Measurements from ENCODE around the gene HOATZ. TPM values are rescaled to one million over a fixed set of nuclear protein-coding genes. Genes with fewer than 3 reads are reported as not detected.

The HOATZ gene
- total RNA-seq, 1 donor from 2014 or later, result not detected

DNA sequence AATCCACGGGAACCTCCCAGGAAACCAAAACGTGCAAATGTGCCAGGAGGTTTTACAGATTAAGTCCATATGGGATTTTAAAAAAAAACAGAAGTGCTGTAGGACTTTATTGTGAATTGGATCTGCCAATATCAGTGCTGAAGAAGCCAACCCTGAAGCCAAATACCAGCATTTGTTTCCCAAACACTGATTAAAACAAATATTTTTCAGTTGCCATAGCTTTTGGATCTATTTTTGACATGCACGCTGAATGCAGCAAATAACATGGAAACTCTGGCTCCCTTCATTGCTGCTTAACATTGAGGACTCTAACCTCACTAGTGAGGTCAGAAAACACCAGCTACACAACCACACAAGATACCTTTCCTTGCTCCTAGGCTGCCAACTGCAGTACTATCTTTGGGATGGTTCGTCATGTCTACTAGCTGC lies 59.3 kb downstream of the HOATZ start:
- intact Hi-C loops (cut with micrococcal nuclease), result no loop called here
- CTCF ChIA-PET, result no interaction called here

DNA sequence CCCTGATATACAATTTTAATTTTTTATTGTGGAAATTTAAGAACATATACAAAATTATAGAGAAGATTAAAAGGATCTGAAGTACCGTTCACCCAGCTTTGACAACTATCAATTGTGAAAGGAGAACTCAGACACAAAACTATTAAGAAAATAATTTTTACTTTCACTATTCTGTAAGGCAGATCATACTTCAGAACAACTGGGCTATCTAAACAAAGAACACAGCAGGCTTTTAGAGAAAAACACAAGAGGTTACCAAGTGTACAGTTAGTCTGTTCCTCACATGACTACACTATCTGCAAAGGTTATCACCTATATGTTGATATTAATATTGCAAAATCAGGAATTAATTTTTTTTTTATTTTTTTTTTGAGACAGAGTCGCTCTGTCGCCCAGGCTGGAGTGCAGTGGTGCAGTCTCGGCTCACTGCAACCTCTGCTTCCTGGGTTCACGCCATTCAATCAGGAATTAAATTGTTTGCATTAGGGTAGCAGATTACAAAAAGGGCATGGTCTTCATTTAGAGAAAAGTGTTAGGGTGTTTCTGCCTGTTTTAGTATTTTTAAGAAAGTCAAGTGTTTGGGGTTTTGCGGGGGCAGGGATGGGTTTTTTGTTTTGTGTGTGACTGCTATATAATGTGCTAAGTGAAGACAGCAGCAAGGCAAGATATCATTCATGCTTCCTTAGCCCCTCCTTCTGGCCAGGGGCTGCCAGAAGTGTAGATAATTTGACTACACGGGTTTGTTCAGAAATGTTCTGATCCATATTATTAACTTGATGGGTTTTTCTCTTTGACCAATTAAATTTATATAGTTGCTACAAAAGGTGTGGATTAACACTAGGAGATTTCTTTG lies 60.0 kb downstream of the HOATZ start:
- no peak overlapping the region for H3K27ac Mint-ChIP-seq
- H3K4me1 Mint-ChIP-seq, result peaks cover 2% of the 10 kb centered on the region
- no peaks in the 10 kb centered on the region for H3K9me3 Mint-ChIP-seq
- ATAC-seq (ENCODE audit: low read depth) (no peak), DNase-seq (no peak)
- peaks cover 7% of the 10 kb centered on the region for H3K27me3 Mint-ChIP-seq
- no peaks in the 10 kb centered on the region for H3K36me3 Mint-ChIP-seq (ENCODE audit: low read depth)
- ChIA-PET POLR2A (no interaction called here), CTCF (no interaction called here)
- H3K4me3 Mint-ChIP-seq, result peak overlapping the region; percentile 33
- TF ChIP-seq, protein P1, sequence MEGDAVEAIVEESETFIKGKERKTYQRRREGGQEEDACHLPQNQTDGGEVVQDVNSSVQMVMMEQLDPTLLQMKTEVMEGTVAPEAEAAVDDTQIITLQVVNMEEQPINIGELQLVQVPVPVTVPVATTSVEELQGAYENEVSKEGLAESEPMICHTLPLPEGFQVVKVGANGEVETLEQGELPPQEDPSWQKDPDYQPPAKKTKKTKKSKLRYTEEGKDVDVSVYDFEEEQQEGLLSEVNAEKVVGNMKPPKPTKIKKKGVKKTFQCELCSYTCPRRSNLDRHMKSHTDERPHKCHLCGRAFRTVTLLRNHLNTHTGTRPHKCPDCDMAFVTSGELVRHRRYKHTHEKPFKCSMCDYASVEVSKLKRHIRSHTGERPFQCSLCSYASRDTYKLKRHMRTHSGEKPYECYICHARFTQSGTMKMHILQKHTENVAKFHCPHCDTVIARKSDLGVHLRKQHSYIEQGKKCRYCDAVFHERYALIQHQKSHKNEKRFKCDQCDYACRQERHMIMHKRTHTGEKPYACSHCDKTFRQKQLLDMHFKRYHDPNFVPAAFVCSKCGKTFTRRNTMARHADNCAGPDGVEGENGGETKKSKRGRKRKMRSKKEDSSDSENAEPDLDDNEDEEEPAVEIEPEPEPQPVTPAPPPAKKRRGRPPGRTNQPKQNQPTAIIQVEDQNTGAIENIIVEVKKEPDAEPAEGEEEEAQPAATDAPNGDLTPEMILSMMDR (IDR thresholded peaks at IDR 0.05), result no peak
- intact Hi-C loops (cut with micrococcal nuclease), result no loop called here

More for the DNA sequence above, 59.3 kb downstream of the HOATZ start:
- ATAC-seq (ENCODE audit: low read depth) (no peak), DNase-seq (no peak)
- Mint-ChIP-seq H3K36me3 (ENCODE audit: low read depth) (no peaks in the 10 kb centered on the region), H3K9me3 (no peaks in the 10 kb centered on the region), H3K4me3 (no peak overlapping the region), H3K27me3 (peaks cover 7% of the 10 kb centered on the region), H3K4me1 (peaks cover 2% of the 10 kb centered on the region), H3K27ac (no peak overlapping the region)
- POLR2A ChIA-PET, result no interaction called here
- TF ChIP-seq, protein P1 (IDR thresholded peaks at IDR 0.05), result no peak

DNA sequence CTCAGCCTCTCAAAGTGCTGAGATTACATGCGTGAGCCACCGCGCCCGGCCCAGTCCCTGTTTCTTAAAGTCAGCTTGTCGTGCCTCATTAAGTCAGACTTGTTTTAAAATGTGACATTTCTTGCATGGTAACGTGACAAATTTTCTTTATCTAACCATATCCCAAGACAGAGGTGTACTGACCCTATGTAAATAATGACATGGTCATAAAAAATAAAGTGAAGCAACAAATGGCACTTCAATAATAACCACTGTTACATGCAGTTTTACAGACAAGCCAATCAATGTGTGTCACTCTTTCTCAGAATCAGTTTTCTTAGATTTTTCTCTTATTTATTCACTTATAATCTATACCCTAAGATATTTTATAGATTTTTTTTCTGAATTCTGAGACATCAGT lies 61.2 kb downstream of the HOATZ start:
- H3K36me3 Mint-ChIP-seq (ENCODE audit: low read depth), result no peaks in the 10 kb centered on the region
- no peak for ATAC-seq (ENCODE audit: low read depth)
- TF ChIP-seq, protein P1 (IDR thresholded peaks at IDR 0.05), result no peak
- no peak for DNase-seq
- intact Hi-C loops (cut with micrococcal nuclease), result no loop called here
- peaks cover 7% of the 10 kb centered on the region for H3K27me3 Mint-ChIP-seq
- H3K4me3 Mint-ChIP-seq, result no peak overlapping the region
- CTCF ChIA-PET, result no interaction called here
- POLR2A ChIA-PET, result no interaction called here
- H3K27ac Mint-ChIP-seq, result no peak overlapping the region
- H3K4me1 Mint-ChIP-seq, result peaks cover 2% of the 10 kb centered on the region
- no peaks in the 10 kb centered on the region for H3K9me3 Mint-ChIP-seq

DNA sequence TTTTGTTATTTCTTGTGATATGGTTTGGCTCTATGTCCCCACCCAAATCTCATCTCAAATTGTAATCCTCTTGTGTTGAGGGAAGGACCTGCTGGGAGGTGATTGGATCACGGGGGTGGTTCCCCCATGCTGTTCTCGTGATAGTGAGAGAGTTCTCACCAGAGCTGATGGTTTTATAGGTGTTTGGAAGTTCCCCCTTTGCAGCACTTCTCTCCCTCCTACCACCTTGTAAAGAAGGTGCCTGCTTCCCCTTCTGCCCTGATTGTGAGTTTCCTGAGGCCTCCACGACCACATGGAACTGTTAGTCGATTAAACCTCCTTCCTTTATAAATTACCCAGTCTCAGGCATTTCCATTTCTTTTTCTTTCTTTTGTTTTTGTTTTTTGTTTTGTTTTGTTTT lies 63.2 kb downstream of the HOATZ start:
- no peak for ATAC-seq (ENCODE audit: low read depth)
- POLR2A ChIA-PET, result no interaction called here
- CTCF ChIA-PET, result no interaction called here

DNA sequence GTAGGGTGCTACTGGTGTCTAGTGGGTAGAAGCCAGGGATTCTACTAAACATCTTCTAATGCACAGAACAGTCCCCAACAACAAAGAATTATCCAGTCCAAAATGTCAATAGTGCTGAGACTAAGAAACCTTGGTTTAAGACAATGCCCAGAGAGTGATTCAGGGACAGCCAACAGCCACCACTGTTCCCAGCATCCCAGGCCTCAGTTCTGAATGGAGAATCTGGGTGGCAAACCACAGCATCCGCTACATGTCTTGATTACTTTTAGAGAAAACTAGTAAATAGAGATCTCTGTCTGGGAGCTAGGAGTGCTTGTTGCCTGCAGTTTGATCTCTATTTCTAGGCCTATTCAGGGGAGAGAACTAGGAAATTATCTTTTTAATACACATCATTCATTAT lies 66.8 kb downstream of the HOATZ start:
- no peak for DNase-seq

More for the DNA sequence above, 63.2 kb downstream of the HOATZ start:
- intact Hi-C loops (cut with micrococcal nuclease), result no loop called here
- H3K27me3 Mint-ChIP-seq, result no peaks in the 10 kb centered on the region
- no peak for DNase-seq
- no peaks in the 10 kb centered on the region for H3K9me3 Mint-ChIP-seq
- TF ChIP-seq, protein P1 (IDR thresholded peaks at IDR 0.05), result no peak
- peaks cover 2% of the 10 kb centered on the region for H3K4me1 Mint-ChIP-seq
- no peak overlapping the region for H3K4me3 Mint-ChIP-seq
- no peaks in the 10 kb centered on the region for H3K36me3 Mint-ChIP-seq (ENCODE audit: low read depth)
- H3K27ac Mint-ChIP-seq, result no peak overlapping the region

More for the DNA sequence above, 66.8 kb downstream of the HOATZ start:
- CTCF ChIA-PET, result no interaction called here
- no peak for ATAC-seq (ENCODE audit: low read depth)
- no peaks in the 10 kb centered on the region for H3K36me3 Mint-ChIP-seq (ENCODE audit: low read depth)
- TF ChIP-seq, protein P1 (IDR thresholded peaks at IDR 0.05), result no peak
- POLR2A ChIA-PET, result no interaction called here
- no peaks in the 10 kb centered on the region for H3K9me3 Mint-ChIP-seq
- no peak overlapping the region for H3K4me3 Mint-ChIP-seq
- H3K27ac Mint-ChIP-seq, result no peak overlapping the region
- intact Hi-C loops (cut with micrococcal nuclease), result no loop called here
- H3K27me3 Mint-ChIP-seq, result no peaks in the 10 kb centered on the region
- peaks cover under 1% of the 10 kb centered on the region for H3K4me1 Mint-ChIP-seq
